ENCODE measurements around the gene FUT8.

FUT8 gene

DNA sequence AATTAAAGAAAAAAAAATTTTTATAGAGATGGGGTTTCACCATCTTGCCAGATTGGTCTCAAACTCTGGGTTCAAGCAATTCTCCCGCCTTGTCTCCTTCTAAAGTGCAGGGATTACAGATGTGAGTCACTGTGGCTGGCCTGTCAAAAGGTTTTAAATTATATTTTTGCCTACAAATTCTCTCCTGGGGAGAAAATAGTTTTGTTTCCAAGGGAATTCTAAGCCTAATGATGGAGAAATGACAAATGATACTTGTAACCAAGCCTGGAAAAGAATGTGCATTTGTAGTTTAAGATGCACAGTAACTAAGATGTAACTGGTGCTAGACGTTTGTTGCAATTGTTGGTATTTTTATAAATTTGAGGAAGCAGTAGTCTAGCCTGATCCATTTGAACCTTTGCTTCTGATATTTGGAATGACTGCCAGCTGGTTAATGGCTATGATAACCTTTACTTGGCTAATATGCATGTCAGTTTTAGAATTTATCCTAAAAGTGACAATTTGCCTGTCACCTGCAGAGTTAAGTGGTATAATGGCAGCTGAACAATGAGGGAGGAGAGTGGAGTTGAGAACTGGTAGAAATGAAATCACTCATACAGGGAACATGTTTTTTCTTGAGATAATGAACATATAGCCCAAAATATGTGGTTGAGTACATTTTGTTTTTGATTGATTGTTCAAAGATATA, 148.0 kb downstream of the FUT8 start:
- Histone ChIP-seq H3K79me2 (ENCODE audit: insufficient read depth, low read length) (peaks cover 52% of the 10 kb centered on the region), H3K36me3 (ENCODE audit: insufficient read depth, low read length) (peaks cover 39% of the 10 kb centered on the region), H4K20me1 (ENCODE audit: insufficient read depth, low read length) (peaks cover 5% of the 10 kb centered on the region; the same call in 1 of the 2 replicates), H2AFZ (ENCODE audit: low read depth, low read length) (no peak overlapping the region), H3K27me3 (ENCODE audit: insufficient read depth, low read length, poor library complexity) (no peaks in the 10 kb centered on the region), H3K4me1 (ENCODE audit: insufficient read depth, low read length) (no peaks in the 10 kb centered on the region), H3K9ac (ENCODE audit: low read depth, low read length) (no peak overlapping the region), H3K4me3 (ENCODE audit: low read depth in 1 of 2, low read length in 2 of 2) (no peak overlapping the region), H3K9me3 (ENCODE audit: insufficient read depth, low read length, severe bottlenecking) (no peaks in the 10 kb centered on the region), H3K27ac (ENCODE audit: low read length) (no peak overlapping the region), H3K4me2 (ENCODE audit: insufficient read depth, low read length) (no peak overlapping the region)
- TF ChIP-seq, protein P1, sequence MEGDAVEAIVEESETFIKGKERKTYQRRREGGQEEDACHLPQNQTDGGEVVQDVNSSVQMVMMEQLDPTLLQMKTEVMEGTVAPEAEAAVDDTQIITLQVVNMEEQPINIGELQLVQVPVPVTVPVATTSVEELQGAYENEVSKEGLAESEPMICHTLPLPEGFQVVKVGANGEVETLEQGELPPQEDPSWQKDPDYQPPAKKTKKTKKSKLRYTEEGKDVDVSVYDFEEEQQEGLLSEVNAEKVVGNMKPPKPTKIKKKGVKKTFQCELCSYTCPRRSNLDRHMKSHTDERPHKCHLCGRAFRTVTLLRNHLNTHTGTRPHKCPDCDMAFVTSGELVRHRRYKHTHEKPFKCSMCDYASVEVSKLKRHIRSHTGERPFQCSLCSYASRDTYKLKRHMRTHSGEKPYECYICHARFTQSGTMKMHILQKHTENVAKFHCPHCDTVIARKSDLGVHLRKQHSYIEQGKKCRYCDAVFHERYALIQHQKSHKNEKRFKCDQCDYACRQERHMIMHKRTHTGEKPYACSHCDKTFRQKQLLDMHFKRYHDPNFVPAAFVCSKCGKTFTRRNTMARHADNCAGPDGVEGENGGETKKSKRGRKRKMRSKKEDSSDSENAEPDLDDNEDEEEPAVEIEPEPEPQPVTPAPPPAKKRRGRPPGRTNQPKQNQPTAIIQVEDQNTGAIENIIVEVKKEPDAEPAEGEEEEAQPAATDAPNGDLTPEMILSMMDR (IDR thresholded peaks at IDR 0.05; ENCODE audit: borderline replicate concordance, extremely low read depth, low read length, poor library complexity, severe bottlenecking): no peak
- TF ChIP-seq EZH2 (IDR thresholded peaks at IDR 0.05; ENCODE audit: borderline replicate concordance, low read depth, low read length, severe bottlenecking): no peak
- DNase-seq (no peak), ATAC-seq (ENCODE audit: insufficient read depth, low read depth) (no peak)

DNA sequence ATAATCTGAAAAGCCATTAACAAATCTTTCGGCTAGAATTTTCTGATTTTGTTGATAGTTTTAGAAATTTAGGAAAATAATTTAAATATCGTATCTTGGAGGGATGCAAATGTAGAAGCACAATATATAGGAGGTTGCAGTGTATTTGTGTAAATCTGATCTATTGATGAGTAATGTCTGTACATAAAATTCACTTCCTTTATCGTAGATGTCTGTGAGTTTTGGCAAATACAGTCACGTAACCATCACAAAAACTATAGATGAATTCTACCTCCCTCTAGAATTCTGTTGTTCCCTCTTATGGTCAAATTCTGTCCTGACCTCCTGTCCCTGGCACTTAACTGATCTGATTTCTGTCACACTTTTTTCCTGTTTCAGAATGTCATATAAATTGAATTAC, 151.8 kb downstream of the FUT8 start:
- Histone ChIP-seq H4K20me1 (ENCODE audit: insufficient read depth, low read length) (no peaks in the 10 kb centered on the region), H3K4me3 (ENCODE audit: low read depth in 1 of 2, low read length in 2 of 2) (no peak overlapping the region), H3K27ac (ENCODE audit: low read length) (no peak overlapping the region), H3K9me3 (ENCODE audit: insufficient read depth, low read length, severe bottlenecking) (no peaks in the 10 kb centered on the region), H3K79me2 (ENCODE audit: insufficient read depth, low read length) (peaks cover 35% of the 10 kb centered on the region), H3K9ac (ENCODE audit: low read depth, low read length) (no peak overlapping the region), H3K36me3 (ENCODE audit: insufficient read depth, low read length) (peaks cover 45% of the 10 kb centered on the region), H2AFZ (ENCODE audit: low read depth, low read length) (no peak overlapping the region), H3K4me1 (ENCODE audit: insufficient read depth, low read length) (no peaks in the 10 kb centered on the region), H3K4me2 (ENCODE audit: insufficient read depth, low read length) (no peak overlapping the region), H3K27me3 (ENCODE audit: insufficient read depth, low read length, poor library complexity) (no peaks in the 10 kb centered on the region)
- TF ChIP-seq EZH2 (IDR thresholded peaks at IDR 0.05; ENCODE audit: borderline replicate concordance, low read depth, low read length, severe bottlenecking): no peak
- TF ChIP-seq, protein P1 (IDR thresholded peaks at IDR 0.05; ENCODE audit: borderline replicate concordance, extremely low read depth, low read length, poor library complexity, severe bottlenecking): no peak
- DNase-seq (no peak), ATAC-seq (ENCODE audit: insufficient read depth, low read depth) (no peak)

- no peak overlapping the region for H3K27ac ChIP-seq (ENCODE audit: low read length)
- H3K27me3 ChIP-seq (ENCODE audit: insufficient read depth, low read length, poor library complexity): no peaks in the 10 kb centered on the region
- TF ChIP-seq, protein P1 (IDR thresholded peaks at IDR 0.05; ENCODE audit: borderline replicate concordance, extremely low read depth, low read length, poor library complexity, severe bottlenecking): no peak
- no peak for TF ChIP-seq EZH2 (IDR thresholded peaks at IDR 0.05; ENCODE audit: borderline replicate concordance, low read depth, low read length, severe bottlenecking)
- H2AFZ ChIP-seq (ENCODE audit: low read depth, low read length): no peak overlapping the region
- peaks cover 57% of the 10 kb centered on the region for H3K36me3 ChIP-seq (ENCODE audit: insufficient read depth, low read length)
- peaks cover 4% of the 10 kb centered on the region; the same call in 1 of the 2 replicates for H4K20me1 ChIP-seq (ENCODE audit: insufficient read depth, low read length)
- no peaks in the 10 kb centered on the region for H3K9me3 ChIP-seq (ENCODE audit: insufficient read depth, low read length, severe bottlenecking)
- ATAC-seq (ENCODE audit: insufficient read depth, low read depth) (no peak), DNase-seq (no peak)
- H3K4me3 ChIP-seq (ENCODE audit: low read depth in 1 of 2, low read length in 2 of 2): no peak overlapping the region
- H3K4me2 ChIP-seq (ENCODE audit: insufficient read depth, low read length): no peak overlapping the region
- no peaks in the 10 kb centered on the region for H3K4me1 ChIP-seq (ENCODE audit: insufficient read depth, low read length)
- H3K9ac ChIP-seq (ENCODE audit: low read depth, low read length): no peak overlapping the region
- H3K79me2 ChIP-seq (ENCODE audit: insufficient read depth, low read length): peaks cover 37% of the 10 kb centered on the region
Observed at GRCh38 chr14:65565948-65566347, 153.4 kb downstream of the FUT8 start.

Measured in DND-41 (cell line).